B cell (primary cell): ENCODE measurements around the gene ARFGAP3. TPM values are rescaled to one million over a fixed set of nuclear protein-coding genes. Genes with fewer than 3 reads are reported as not detected.
"Not testable (repeated sequence)": the region's sequence is repeated elsewhere in the genome, so short reads cannot be mapped to it uniquely, and the experiment has no call there.

Experiments used
- ATAC-seq: fragments of 200-7000 bp; cut with Tn5 transposase; one replicate; pipeline ENCODE4 v1.10.0; 2021; ENCODE audit warnings: low read depth, mild to moderate bottlenecking, moderate number of reproducible peaks, moderate library complexity
- CTCF ChIA-PET: fragments of 350-600 bp; sonication (Branson Sonifier 250); formaldehyde crosslinking; loops from one replicate; lab custom pipeline; 2021; ENCODE audit warnings: antibody characterized with exemption, inconsistent platforms; lab: Charles Lee
- POLR2A ChIA-PET: fragments of 350-600 bp; sonication (Branson Sonifier 250); formaldehyde crosslinking; loops from one replicate; lab custom pipeline; 2021; ENCODE audit warnings: antibody characterized with exemption; lab: Charles Lee
- DNase-seq: peaks from one replicate; pipeline ENCODE4 v3.0.0; 2013
- H2AFZ ChIP-seq: 2 replicates; pipeline ENCODE4 v1.6.1; 2012; ENCODE audit warnings: mild to moderate bottlenecking, low read depth, low read length; ENCODE audit not compliant: insufficient read depth, poor library complexity, severe bottlenecking
- H3K27ac ChIP-seq, 2 donors: 1 replicate in 1 of 2; 2 replicates in 1 of 2; pipeline ENCODE4 v1.5.1; 2012 to 2013; ENCODE audit warnings: low read length in 2 of 2, mild to moderate bottlenecking in 2 of 2, moderate library complexity in 1 of 2
- H3K27me3 ChIP-seq, 4 experiments: fragments of 200-600 bp in 1 of 4; sonication (generic) in 1 of 4; replicated peaks in 1 of 4; 1 replicate in 2 of 4; 2 replicates in 2 of 4; pipeline versions ENCODE4 v1.6.1 to v1.7.0; 2013 to 2016; ENCODE audit warnings: low read length in 3 of 4, mild to moderate bottlenecking in 2 of 4, mixed read lengths in 1 of 4, moderate library complexity in 1 of 4; ENCODE audit not compliant: insufficient read depth in 4 of 4, control insufficient read depth in 3 of 4; ENCODE audit errors: control extremely low read depth in 1 of 4
- H3K36me3 ChIP-seq, 2 experiments: replicated peaks in 1 of 2; 1 replicate in 1 of 2; 2 replicates in 1 of 2; pipeline versions ENCODE4 v1.6.1 to v1.7.1; 2013; ENCODE audit warnings: low read length in 1 of 2; ENCODE audit not compliant: insufficient read depth in 2 of 2, control insufficient read depth in 1 of 2; ENCODE audit errors: control extremely low read depth in 1 of 2, extremely low read depth in 1 of 2
- H3K4me1 ChIP-seq, 2 donors: fragments of 200-600 bp in 1 of 2; sonication (generic) in 1 of 2; 1 replicate in 1 of 2; 2 replicates in 1 of 2; pipeline versions ENCODE4 v1.5.1 to v1.6.1; 2013 to 2017; ENCODE audit warnings: low read length in 2 of 2; ENCODE audit not compliant: control insufficient read depth in 2 of 2, insufficient read depth in 2 of 2
- H3K4me2 ChIP-seq: replicated peaks from 2 replicates; pipeline ENCODE3; 2012; ENCODE audit warnings: mild to moderate bottlenecking, low read depth, low read length; ENCODE audit not compliant: poor library complexity, severe bottlenecking
- H3K4me3 ChIP-seq, 5 experiments: fragments of 200-600 bp in 1 of 5; sonication (generic) in 1 of 5; 1 replicate in 3 of 5; 2 replicates in 2 of 5; pipeline versions ENCODE4 v1.5.1 to v1.7.0; 2011 to 2016; ENCODE audit warnings: low read length in 4 of 5, mild to moderate bottlenecking in 4 of 5, low read depth in 2 of 5, control low read depth in 1 of 5, moderate library complexity in 1 of 5; ENCODE audit not compliant: insufficient read depth in 1 of 5; ENCODE audit errors: control extremely low read depth in 1 of 5, extremely low read depth in 1 of 5
- H3K79me2 ChIP-seq: fragments of 200-600 bp; sonication (generic); one replicate; pipeline ENCODE4 v1.6.0; 2016; ENCODE audit warnings: low read length; ENCODE audit not compliant: control insufficient read depth, insufficient read depth
- H3K9ac ChIP-seq: fragments of 200-600 bp; sonication (generic); 2 replicates; pipeline ENCODE4 v1.6.1; 2017; ENCODE audit warnings: mild to moderate bottlenecking, low read length, moderate library complexity
- H3K9me3 ChIP-seq, 3 donors: one replicate each; pipeline versions ENCODE4 v1.6.1 to v1.7.1; 2013; ENCODE audit warnings: low read length in 2 of 3; ENCODE audit not compliant: control insufficient read depth in 2 of 3, insufficient read depth in 1 of 3; ENCODE audit errors: control extremely low read depth in 1 of 3
- H4K20me1 ChIP-seq: 2 replicates; pipeline ENCODE4 v1.6.0; 2012; ENCODE audit warnings: mild to moderate bottlenecking, low read length; ENCODE audit not compliant: insufficient read depth, control insufficient read depth, poor library complexity, severe bottlenecking
- H3K27ac Mint-ChIP-seq: one replicate; pipeline ENCODE4 v1.8.0; 2021; ENCODE audit warnings: mixed read lengths
- H3K27me3 Mint-ChIP-seq: one replicate; pipeline ENCODE4 v1.8.0; 2021; ENCODE audit warnings: mixed read lengths
- H3K4me1 Mint-ChIP-seq: one replicate; pipeline ENCODE4 v1.8.0; 2021; ENCODE audit warnings: mixed read lengths
- H3K4me3 Mint-ChIP-seq: one replicate; pipeline ENCODE4 v1.8.0; 2021; ENCODE audit warnings: mixed read lengths
- H3K9me3 Mint-ChIP-seq: one replicate; pipeline ENCODE4 v1.8.0; 2022; ENCODE audit warnings: mixed read lengths; ENCODE audit not compliant: insufficient read depth
- WGBS: methylation state at CpG from one replicate; pipeline ENCODE4 v1.1.5; 2013; ENCODE audit warnings: missing lambda C conversion rate; ENCODE audit not compliant: insufficient coverage; 5-methylcytosine and 5-hydroxymethylcytosine counted together
- intact Hi-C: fragments of 100-400 bp; cut with micrococcal nuclease; formaldehyde crosslinking; loops from one replicate; pipeline ENCODE4 v1.10.0; 2022
- polyA plus RNA-seq: library from polyadenylated mRNA; depleted of rRNA; stranded (reverse); fragments of >200 nt; gene quantifications from 2 replicates; pipeline ENCODE4 v1.2.3, GENCODE V29; 2012
- total RNA-seq, 2 donors: library from RNA; stranded (reverse); fragments of 120-200 nt in 1 of 2; gene quantifications; 1 replicate in 1 of 2; 2 replicates in 1 of 2; pipeline versions ENCODE4 v1.2.3 to v1.2.4, GENCODE V29; 2013 to 2022

ARFGAP3 gene
- total and polyA plus RNA-seq, 2 donors (not counting 1 experiment from before 2014, with no cell fraction given) = 10.7 to 33.2 TPM

DNA sequence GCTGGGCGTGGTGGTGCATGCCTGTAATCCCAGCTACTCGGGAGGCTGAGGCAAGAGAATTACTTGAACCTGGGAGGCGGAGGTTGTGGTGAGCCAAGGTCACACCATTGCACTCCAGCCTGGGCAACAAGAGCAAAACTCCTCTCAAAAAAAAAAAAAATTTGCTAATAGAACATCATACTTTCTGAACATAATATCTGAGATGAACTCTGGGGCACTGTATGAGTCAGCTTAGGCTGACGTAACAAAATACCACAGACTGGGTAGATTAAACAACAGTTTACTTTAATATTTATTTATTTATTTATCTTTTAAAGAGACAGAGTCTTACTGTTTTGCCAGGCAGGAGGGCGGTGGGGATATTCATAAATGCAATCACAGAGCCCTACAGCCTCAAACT lies 101.5 kb downstream of the ARFGAP3 start:
- H3K9ac ChIP-seq, intact Hi-C loops, H3K27ac ChIP-seq, H4K20me1 ChIP-seq, H3K9me3 Mint-ChIP-seq, DNase-seq, H3K27me3 Mint-ChIP-seq, H3K4me3 ChIP-seq, CTCF ChIA-PET, H2AFZ ChIP-seq, H3K36me3 ChIP-seq, H3K27me3 ChIP-seq, H3K4me1 ChIP-seq, H3K27ac Mint-ChIP-seq, H3K9me3 ChIP-seq, H3K79me2 ChIP-seq, H3K4me3 Mint-ChIP-seq, H3K4me2 ChIP-seq, ATAC-seq: not testable (repeated sequence)
- POLR2A ChIA-PET = interaction anchor here (1.3 kb wide), 1 partner anchor 9 kb away, joined by 3 read pairs; no protein-coding TSS in a partner anchor
- no CpG with 5 or more reads among the region's 5 CpGs for WGBS
- H3K4me1 Mint-ChIP-seq = peaks cover 11% of the 10 kb centered on the region

GRCh38 chr22:42755121-42755520 lies 102.0 kb downstream of the ARFGAP3 start:
- H3K27me3 ChIP-seq, H3K9ac ChIP-seq, H4K20me1 ChIP-seq, H2AFZ ChIP-seq, H3K79me2 ChIP-seq, H3K9me3 ChIP-seq, H3K27ac Mint-ChIP-seq, H3K4me3 Mint-ChIP-seq, H3K4me2 ChIP-seq, ATAC-seq, H3K9me3 Mint-ChIP-seq, H3K27me3 Mint-ChIP-seq, DNase-seq, intact Hi-C loops, H3K36me3 ChIP-seq, H3K27ac ChIP-seq, H3K4me3 ChIP-seq, H3K4me1 ChIP-seq: not testable (repeated sequence)
- CTCF ChIA-PET = interaction anchor here (0.7 kb wide), 1 partner anchor 1346 kb away, joined by 4 read pairs; no protein-coding TSS in a partner anchor
- POLR2A ChIA-PET = interaction anchor here (0.5 to 1.3 kb wide), 2 partner anchors 9 to 313 kb away, joined by 3 to 4 read pairs; no protein-coding TSS in a partner anchor
- peaks cover 11% of the 10 kb centered on the region for H3K4me1 Mint-ChIP-seq
- WGBS = 90% methylated on average over 8 of the region's 16 CpGs
